ENCODE results near the gene MAGOH.
"Not testable (repeated sequence)": the region's sequence is repeated elsewhere in the genome, so short reads cannot be mapped to it uniquely, and the experiment has no call there.

MAGOH gene

GRCh38 chr1:53238197-53239155 lies at the start of gene MAGOH:
Gene MAGOH, minus strand, starts transcription at chr1:53238518. Its CDS starts 70 bp downstream, at chr1:53238448.
- DNase-seq, result peak; percentile 95

- no peak for DNase-seq
Observed at GRCh38 chr1:53286955-53287354, 48.6 kb upstream of the MAGOH start.

DNA sequence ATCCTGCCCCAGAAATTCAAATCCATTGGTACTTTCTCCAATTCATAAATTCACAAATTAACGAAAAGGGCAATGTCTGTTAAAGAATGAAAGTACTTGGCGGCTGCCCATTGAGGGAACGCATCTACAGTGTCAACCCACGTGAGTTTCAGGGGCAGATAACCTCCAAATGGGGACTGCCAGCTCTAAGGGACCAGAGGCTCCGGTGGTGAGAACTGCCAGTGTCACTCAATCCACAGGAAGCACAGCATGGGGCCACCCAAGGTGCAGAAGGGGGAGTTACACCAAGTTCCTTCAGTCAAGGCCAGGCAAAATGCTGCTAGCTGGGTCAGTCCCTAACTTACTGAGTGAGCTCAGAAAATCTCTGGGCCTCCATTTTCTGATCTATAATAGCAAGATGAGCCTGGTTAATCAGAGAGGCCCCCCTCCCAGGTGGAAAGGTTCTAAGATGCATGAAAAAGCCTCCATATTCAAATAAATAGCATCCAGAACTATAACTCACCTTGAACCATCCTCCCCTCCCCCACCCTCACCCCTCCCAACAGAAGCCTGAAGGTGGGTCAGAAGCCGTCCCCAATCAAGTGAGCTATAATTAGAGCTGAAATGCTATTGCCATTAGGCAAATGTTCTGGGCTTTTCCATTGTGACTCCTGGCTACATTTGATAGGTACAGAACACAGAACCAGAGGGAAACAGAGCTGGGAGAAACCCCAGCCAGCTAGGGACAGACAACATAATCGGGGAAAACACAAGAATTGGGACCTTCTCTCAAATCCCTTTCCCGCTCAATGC lies 47.8 kb upstream of the MAGOH start:
- no peak for DNase-seq

DNA sequence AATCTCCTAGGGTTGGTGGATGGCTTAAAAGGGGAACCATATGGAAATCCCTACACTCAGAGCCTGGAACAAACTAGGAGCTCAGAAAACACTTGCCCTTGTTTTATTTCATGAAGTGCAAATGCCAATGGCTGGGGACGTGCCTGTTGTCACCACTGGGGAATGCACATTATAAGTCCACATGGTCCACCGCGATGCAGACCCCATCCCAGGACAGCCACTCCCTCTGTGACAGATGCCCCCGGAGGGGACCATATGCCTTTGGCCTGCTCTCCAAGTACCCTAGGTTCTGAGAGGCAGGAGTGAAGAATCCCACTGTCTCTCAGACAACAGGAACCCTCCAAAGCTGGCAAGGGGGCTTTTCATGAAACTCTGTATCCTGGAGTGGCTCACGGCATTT lies 47.2 kb upstream of the MAGOH start:
- DNase-seq, result no peak

DNA sequence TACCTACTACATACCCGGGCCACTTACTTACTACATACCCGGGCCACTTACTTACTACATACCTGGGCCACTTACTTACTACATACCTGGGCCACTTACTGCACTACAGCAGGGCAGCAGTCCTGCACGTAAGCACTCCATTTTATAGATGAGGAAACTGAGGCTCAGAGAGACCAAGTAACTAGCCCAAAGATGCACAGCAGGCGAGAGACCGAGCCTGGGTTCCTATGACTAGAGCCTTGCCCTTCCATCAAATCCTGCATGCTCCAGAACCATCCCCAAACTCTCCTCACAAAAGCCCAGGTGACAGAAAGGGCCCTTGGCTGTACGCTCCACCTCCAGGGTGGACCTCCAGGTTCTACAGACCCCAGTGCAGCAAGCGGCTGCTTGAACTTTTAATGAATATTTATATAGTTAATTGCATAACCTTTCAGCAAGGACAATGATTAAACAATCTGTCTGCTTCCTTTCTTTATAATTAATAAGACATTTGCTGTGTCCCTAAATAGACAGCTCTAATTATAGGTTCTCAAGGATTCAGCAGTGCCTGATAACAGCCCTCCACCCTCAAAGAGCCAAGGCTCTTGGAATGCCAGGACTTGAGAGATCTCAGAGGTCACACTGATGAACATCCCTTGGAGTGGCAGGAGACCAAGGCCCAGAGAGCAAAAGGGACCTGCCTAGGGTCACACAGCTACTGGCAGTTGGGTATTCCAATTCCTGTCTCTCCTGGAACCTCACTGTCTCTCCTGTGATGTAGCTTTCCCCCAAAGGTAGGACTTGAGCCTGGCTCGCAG lies 46.1 kb upstream of the MAGOH start:
- no peak for DNase-seq

- not testable (repeated sequence) for DNase-seq
Observed at GRCh38 chr1:53283156-53283555, 44.8 kb upstream of the MAGOH start.

GRCh38 chr1:53281133-53281532 lies 42.8 kb upstream of the MAGOH start:
- no peak for DNase-seq

- no peak for DNase-seq
Observed at GRCh38 chr1:53280496-53280895, 42.2 kb upstream of the MAGOH start.

DNA sequence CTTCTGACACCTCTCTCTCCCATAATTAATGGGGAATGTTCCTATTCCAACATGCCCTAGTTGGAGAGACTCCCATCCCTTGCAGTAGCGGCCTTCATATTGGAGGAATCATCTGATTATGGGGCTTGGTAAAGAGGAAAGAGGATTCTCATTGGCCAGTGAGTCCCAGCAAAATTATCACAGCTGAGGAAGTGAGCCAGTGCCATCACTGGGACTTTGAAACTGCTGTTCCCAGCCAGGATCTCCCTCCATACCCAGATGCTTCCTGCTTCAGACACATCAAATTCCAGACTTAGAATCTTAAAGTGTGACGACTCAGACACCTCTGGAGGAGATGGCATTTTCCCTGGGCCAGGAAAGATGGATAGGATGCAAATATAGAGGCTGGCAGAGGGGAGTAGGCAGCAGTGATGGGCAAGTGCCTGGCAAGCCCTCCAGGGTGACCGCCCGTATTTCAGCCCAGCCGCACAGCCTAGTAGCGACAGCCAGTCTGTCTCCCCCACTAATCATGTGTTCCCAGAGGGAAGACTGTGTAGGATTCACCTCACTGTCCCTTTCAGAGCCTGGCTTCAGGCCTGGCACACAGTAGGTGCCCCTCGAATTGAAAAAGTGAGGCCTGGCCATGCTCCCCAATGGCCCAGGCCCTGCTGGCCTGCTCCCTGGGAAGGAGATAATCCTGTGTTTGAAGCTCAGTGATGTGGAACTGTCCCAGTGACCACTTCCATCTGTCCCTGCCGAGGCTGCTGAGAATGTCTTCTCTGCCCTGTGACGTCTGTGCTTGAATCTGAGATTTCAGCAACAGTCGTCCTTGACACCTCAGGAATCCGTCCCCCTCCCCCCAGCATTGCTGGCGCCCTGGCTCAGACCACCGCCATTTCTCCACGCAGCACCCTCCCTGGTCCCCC lies 41.2 kb upstream of the MAGOH start:
- DNase-seq, result no peak

DNA sequence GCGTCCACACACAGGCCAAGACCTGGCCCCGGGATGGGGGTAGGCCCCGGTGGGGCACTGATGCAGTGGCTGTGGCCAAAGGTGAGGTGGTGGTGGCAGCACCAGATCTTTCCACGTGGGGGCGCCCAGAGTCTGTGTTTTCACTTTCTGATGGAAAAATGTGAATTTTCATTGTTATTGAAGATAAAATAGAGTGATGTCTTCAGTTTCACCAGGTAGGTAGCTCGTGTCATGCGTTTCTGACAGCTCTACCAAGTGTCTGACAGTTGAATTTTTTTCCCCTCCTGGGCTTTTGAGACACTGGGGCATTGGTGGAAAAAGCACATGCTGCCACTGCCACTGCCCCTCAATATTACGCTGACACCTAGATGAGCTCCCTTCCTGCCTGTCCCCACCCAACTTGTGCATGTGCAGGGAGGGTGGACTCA lies 40.0 kb upstream of the MAGOH start:
- peak; percentile 71 for DNase-seq

DNA sequence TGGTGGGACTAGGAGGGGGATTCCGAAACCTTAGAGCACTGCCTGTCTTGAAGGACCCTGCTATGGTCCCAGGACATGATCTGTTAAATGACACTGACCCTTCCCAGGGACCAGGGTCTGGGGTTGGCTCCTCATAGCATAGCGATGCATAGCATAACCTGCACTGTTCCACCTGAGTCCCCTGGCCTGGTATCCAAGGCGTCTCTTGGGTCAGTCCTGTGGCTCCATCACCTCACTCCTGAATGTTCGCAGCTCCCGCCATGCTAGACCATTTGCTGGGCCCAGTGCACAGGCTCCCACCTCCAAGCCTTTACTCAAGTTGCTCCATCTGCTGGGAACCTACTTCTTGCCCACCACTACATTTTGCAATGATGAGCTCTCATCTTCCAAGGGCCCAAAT lies 39.0 kb upstream of the MAGOH start:
- DNase-seq, result no peak

- DNase-seq, result no peak
Observed at GRCh38 chr1:53276902-53277281, 38.6 kb upstream of the MAGOH start.

DNA sequence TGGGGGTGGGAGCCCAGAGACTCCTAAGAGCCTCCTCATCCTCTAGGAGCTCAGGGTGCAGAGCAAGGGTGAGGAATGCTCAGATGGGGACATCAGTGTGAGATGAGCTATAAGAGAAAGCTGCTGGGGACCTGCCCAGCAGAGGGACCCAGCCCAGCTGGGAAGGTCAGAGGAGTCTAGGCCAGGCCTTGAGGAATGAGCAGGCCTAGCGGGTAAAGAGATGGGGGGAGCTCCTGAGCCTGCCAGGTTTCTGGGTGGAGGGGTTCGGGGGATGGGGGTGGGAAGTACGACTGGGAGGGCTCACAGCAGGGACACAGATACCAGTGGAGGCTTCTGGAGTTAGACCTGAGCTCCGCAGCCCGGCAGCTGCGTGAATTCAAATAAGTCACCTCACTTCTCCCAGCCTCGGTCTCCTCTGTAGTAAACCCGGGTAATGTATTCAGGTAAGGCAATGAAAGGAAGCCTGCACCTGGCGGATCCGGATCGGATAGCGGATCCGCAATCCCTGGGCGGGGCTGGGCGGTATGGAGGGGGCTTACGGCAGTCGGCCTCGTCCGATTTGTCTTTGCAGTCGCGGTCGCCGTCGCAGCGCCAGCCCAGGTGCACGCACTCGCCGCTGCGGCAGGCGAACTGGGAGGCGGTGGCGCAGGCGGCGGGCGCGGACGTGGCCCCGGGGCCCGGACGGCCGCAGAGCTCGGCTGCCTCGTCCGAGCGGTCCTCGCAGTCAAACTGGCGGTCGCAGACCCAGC lies 38.0 kb upstream of the MAGOH start:
- DNase-seq, result no peak

DNA sequence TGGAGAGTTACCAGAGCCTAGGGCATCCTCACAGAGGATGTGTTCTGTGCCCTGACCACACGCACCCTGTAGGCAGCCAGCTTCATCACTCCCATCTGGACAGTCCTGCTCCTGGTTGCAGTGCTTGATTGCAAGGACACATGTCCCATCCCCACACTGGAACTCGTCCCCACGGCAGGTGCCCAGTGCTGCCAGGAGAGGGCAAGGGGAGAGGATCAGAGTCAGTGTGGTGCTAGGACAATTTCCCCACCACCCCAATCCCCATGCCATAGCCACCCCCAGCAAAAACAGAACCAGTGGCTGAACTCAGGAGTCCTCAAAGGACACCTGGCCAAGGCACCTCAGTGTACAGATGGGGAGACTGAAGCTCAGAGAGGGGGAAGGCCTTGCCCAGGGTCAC lies 37.2 kb upstream of the MAGOH start:
- DNase-seq, result no peak

- DNase-seq, result no peak
Observed at GRCh38 chr1:53274541-53275185, 36.3 kb upstream of the MAGOH start.

GRCh38 chr1:53274026-53274425 lies 35.7 kb upstream of the MAGOH start:
- no peak for DNase-seq

- no peak for DNase-seq
Observed at GRCh38 chr1:53273526-53273925, 35.2 kb upstream of the MAGOH start.

GRCh38 chr1:53272349-53272748 lies 34.0 kb upstream of the MAGOH start:
- DNase-seq, result no peak

- no peak for DNase-seq
Observed at GRCh38 chr1:53271446-53272090, 33.2 kb upstream of the MAGOH start.

GRCh38 chr1:53270873-53271272 lies 32.6 kb upstream of the MAGOH start:
- no peak for DNase-seq
